Esophagus muscularis mucosa (tissue), 4 donors: Measurements from ENCODE around the gene XXYLT1. TPM values are rescaled to one million over a fixed set of nuclear protein-coding genes. Genes with fewer than 3 reads are reported as not detected.

ENCODE experiments used
- DNase-seq: peaks from one replicate; pipeline ENCODE4 v3.0.0-alpha.2; 2017; ENCODE audit errors: extremely low spot score
- H3K27ac ChIP-seq, 4 donors: fragments of 200-600 bp; sonication (generic); replicated peaks in 1 of 4; 1 replicate in 3 of 4; 2 replicates in 1 of 4; pipeline ENCODE4 v1.5.1; 2016 to 2019; ENCODE audit warnings: mild to moderate bottlenecking in 1 of 4
- H3K27me3 ChIP-seq, 4 donors: fragments of 200-600 bp; sonication (generic); one replicate each; pipeline versions ENCODE4 v1.5.1 to v1.6.0; 2016 to 2019
- H3K36me3 ChIP-seq, 4 donors: fragments of 200-600 bp; sonication (generic); one replicate each; pipeline ENCODE4 v1.5.1; 2016 to 2019
- H3K4me1 ChIP-seq, 4 donors: fragments of 200-600 bp; sonication (generic); one replicate each; pipeline ENCODE4 v1.5.1; 2016 to 2019
- H3K4me3 ChIP-seq, 4 donors: fragments of 200-600 bp; sonication (generic); 1 replicate in 2 of 4; 2 replicates in 2 of 4; pipeline ENCODE4 v1.5.1; 2016 to 2019; ENCODE audit warnings: mild to moderate bottlenecking in 4 of 4, moderate library complexity in 1 of 4
- H3K9me3 ChIP-seq, 4 donors: fragments of 200-600 bp; sonication (generic); 1 replicate in 3 of 4; 2 replicates in 1 of 4; pipeline ENCODE4 v1.5.1; 2016 to 2019
- CTCF ChIP-seq, 3 experiments: fragments of 200-600 bp in 2 of 3; fragments of 450-650 bp in 1 of 3; sonication (generic) in 2 of 3; IDR thresholded peaks; one replicate each; pipeline ENCODE4 v1.5.1; 2017 to 2019; ENCODE audit warnings: antibody characterized with exemption in 3 of 3, mild to moderate bottlenecking in 2 of 3, moderate library complexity in 1 of 3
- EP300 ChIP-seq: sonication (generic); formaldehyde crosslinking; IDR thresholded peaks from one replicate; pipeline ENCODE4 v1.6.1; 2017; ENCODE audit warnings: antibody characterized with exemption
- POLR2A ChIP-seq: fragments of 450-650 bp; IDR thresholded peaks from one replicate; pipeline ENCODE4 v1.6.1; 2017; ENCODE audit warnings: antibody characterized with exemption, moderate library complexity, mild to moderate bottlenecking, low read depth
- POLR2AphosphoS5 ChIP-seq, 2 donors: sonication (generic); formaldehyde crosslinking; IDR thresholded peaks; one replicate each; pipeline ENCODE4 v1.6.1; 2017; ENCODE audit warnings: antibody characterized with exemption in 2 of 2
- WGBS: methylation state at CpG from one replicate; pipeline ENCODE4 v1.1.5; 2018; 5-methylcytosine and 5-hydroxymethylcytosine counted together
- intact Hi-C: fragments of 100-400 bp; cut with DNase I; formaldehyde crosslinking; loops from one replicate; pipeline ENCODE4 v1.15.1; 2023
- total RNA-seq, 4 donors: library from RNA; depleted of rRNA; stranded (reverse); fragments of >200 nt; gene quantifications; one replicate each; pipeline versions ENCODE4 v1.1.0 to v1.2.1, GENCODE V29; 2016

Gene XXYLT1
- total RNA-seq, 4 donors from 2014 or later = 8.8 to 18.5 (median 13.9) TPM

GRCh38 chr3:195048059-195048905 lies 222.7 kb downstream of the XXYLT1 start:
- Histone ChIP-seq H3K4me1 (no peaks in the 10 kb centered on the region), H3K36me3 (no peaks in the 10 kb centered on the region), H3K4me3 (no peak overlapping the region), H3K9me3 (peaks cover 0 to 4% (median 0%) of the 10 kb centered on the region in 4 donors), H3K27me3 (no peaks in the 10 kb centered on the region), H3K27ac (no peak overlapping the region)
- TF ChIP-seq CTCF (IDR thresholded peaks at IDR 0.05) = no peak
- intact Hi-C loops = no loop called here
- 77% methylated on average over 16 of the region's 16 CpGs for WGBS
- DNase-seq = no peak

GRCh38 chr3:195047536-195047935 lies 223.4 kb downstream of the XXYLT1 start:
- 74% methylated on average over 3 of the region's 3 CpGs for WGBS

GRCh38 chr3:195046441-195046840 lies 224.5 kb downstream of the XXYLT1 start:
- no peaks in the 10 kb centered on the region for H3K36me3 ChIP-seq
- no peak overlapping the region for H3K27ac ChIP-seq
- H3K4me3 ChIP-seq = no peak overlapping the region
- no peak for TF ChIP-seq CTCF (IDR thresholded peaks at IDR 0.05)
- no peak for TF ChIP-seq EP300
- TF ChIP-seq POLR2A = no peak
- no peak for TF ChIP-seq POLR2AphosphoS5 (IDR thresholded peaks at IDR 0.05)
- H3K4me1 ChIP-seq = no peaks in the 10 kb centered on the region
- H3K9me3 ChIP-seq = no peaks in the 10 kb centered on the region
- intact Hi-C loops = no loop called here
- no peaks in the 10 kb centered on the region for H3K27me3 ChIP-seq
- DNase-seq = no peak
- 89% methylated on average over 6 of the region's 6 CpGs for WGBS

More at GRCh38 chr3:195047536-195047935, 223.4 kb downstream of the XXYLT1 start:
- Histone ChIP-seq H3K27ac (no peak overlapping the region), H3K36me3 (no peaks in the 10 kb centered on the region), H3K4me3 (no peak overlapping the region), H3K4me1 (no peaks in the 10 kb centered on the region), H3K27me3 (no peaks in the 10 kb centered on the region), H3K9me3 (no peaks in the 10 kb centered on the region)
- intact Hi-C loops = no loop called here
- DNase-seq = no peak
- TF ChIP-seq POLR2A (no peak), EP300 (no peak), CTCF (IDR thresholded peaks at IDR 0.05) (no peak), POLR2AphosphoS5 (IDR thresholded peaks at IDR 0.05) (no peak)

- H3K4me1 ChIP-seq = no peaks in the 10 kb centered on the region
- no peak for DNase-seq
- H3K4me3 ChIP-seq = no peak overlapping the region
- WGBS = 86% methylated on average over 17 of the region's 17 CpGs
- intact Hi-C loops = no loop called here
- H3K27ac ChIP-seq = no peak overlapping the region
- peaks cover 0 to 6% (median 0%) of the 10 kb centered on the region in 4 donors for H3K27me3 ChIP-seq
- no peak for TF ChIP-seq POLR2AphosphoS5 (IDR thresholded peaks at IDR 0.05)
- TF ChIP-seq POLR2A = no peak
- TF ChIP-seq CTCF (IDR thresholded peaks at IDR 0.05) = no peak
- TF ChIP-seq EP300 = no peak
- no peaks in the 10 kb centered on the region for H3K9me3 ChIP-seq
- no peaks in the 10 kb centered on the region for H3K36me3 ChIP-seq
Observed at GRCh38 chr3:195045481-195046210, 225.3 kb downstream of the XXYLT1 start.
